K562 (cell line): ENCODE results near the gene METRNL. TPM values are rescaled to one million over a fixed set of nuclear protein-coding genes. Genes with fewer than 3 reads are reported as not detected.
A peak's percentile ranks its signal among the peaks of the same experiment; 100 is the strongest.

Source experiments
- ATAC-seq: fragments of 200-7000 bp; cut with Tn5 transposase; 3 replicates; pipeline ENCODE4 v1.9.1; 2020; ENCODE audit warnings: moderate library complexity
- BruUV-seq: library from RNA; stranded (reverse); fragments of 400-500 nt; replicated peaks from 2 replicates; lab custom pipeline; 2021; lab: Mats Ljungman, UMichigan
- CTCF ChIA-PET: fragments of 300-600 bp; formaldehyde crosslinking; extraction: SDS; loops from one replicate; lab custom pipeline; 2021; ENCODE audit warnings: low intra/inter-chr PET ratio; lab: Yijun Ruan, JAX
- POLR2A ChIA-PET: fragments of 300-600, 350-650 bp; sonication (Branson Sonifier 250); formaldehyde crosslinking; extraction: SDS; loops from one replicate; lab custom pipeline; 2021; ENCODE audit warnings: antibody characterized with exemption, inconsistent platforms; lab: Yijun Ruan, JAX
- DNase-seq, 4 experiments: peaks; one replicate each; pipeline versions ENCODE4 v3.0.0 to v3.0.0-alpha.2; 2011 to 2018; ENCODE audit warnings: low spot score in 3 of 4, mixed read lengths in 3 of 4; ENCODE audit errors: extremely low read depth in 1 of 4
- FAIRE-seq: peaks from 2 replicates; lab custom pipeline; 2011; peaks lifted over from hg19 to GRCh38; lab: Jason Lieb, UNC
- H2AFZ ChIP-seq: 2 replicates; pipeline ENCODE4 v1.6.0; 2011; ENCODE audit warnings: low read depth, low read length, control low read depth, inconsistent platforms
- H3K27ac ChIP-seq: fragments of 200-600 bp; 3 replicates; pipeline ENCODE4 v1.8.0; 2011; ENCODE audit warnings: low read depth, mild to moderate bottlenecking, control low read depth, inconsistent platforms, low read length, moderate library complexity, mixed read lengths; ENCODE audit errors: extremely low read depth
- H3K27me3 ChIP-seq, 2 experiments: fragments of 300-600 bp in 1 of 2; 2 replicates in 1 of 2; 3 replicates in 1 of 2; pipeline versions ENCODE4 v1.6.0 to v1.8.0; 2011; ENCODE audit warnings: inconsistent platforms in 2 of 2, low read length in 2 of 2, mild to moderate bottlenecking in 1 of 2, mixed read lengths in 1 of 2, moderate library complexity in 1 of 2; ENCODE audit not compliant: control insufficient read depth in 2 of 2, insufficient read depth in 2 of 2
- H3K36me3 ChIP-seq: fragments of 300-600 bp; 3 replicates; pipeline ENCODE4 v1.8.0; 2011; ENCODE audit warnings: mild to moderate bottlenecking, low read length, inconsistent platforms; ENCODE audit not compliant: control insufficient read depth, insufficient read depth
- H3K4me1 ChIP-seq, 2 experiments: fragments of 200-600 bp in 1 of 2; replicated peaks in 1 of 2; 2 replicates in 1 of 2; 3 replicates in 1 of 2; pipeline versions ENCODE4 v1.5.1 to v1.8.0; 2011; ENCODE audit warnings: inconsistent platforms in 2 of 2, low read length in 2 of 2, mild to moderate bottlenecking in 1 of 2, mixed read lengths in 1 of 2, moderate library complexity in 1 of 2; ENCODE audit not compliant: control insufficient read depth in 2 of 2, insufficient read depth in 2 of 2
- H3K4me2 ChIP-seq: 2 replicates; pipeline ENCODE4 v1.6.1; 2011; ENCODE audit warnings: low read length, control low read depth, inconsistent platforms, mixed read lengths; ENCODE audit not compliant: insufficient read depth
- H3K4me3 ChIP-seq: fragments of 200-600 bp; sonication (generic), shearing (Covaris generic); 2 replicates; pipeline ENCODE4 v1.5.1; 2016; ENCODE audit warnings: control low read depth, inconsistent platforms
- H3K79me2 ChIP-seq: fragments of 200-600 bp; 3 replicates; pipeline ENCODE4 v1.8.0; 2011; ENCODE audit warnings: low read length, inconsistent platforms; ENCODE audit not compliant: control insufficient read depth, insufficient read depth
- H3K9ac ChIP-seq, 2 experiments: 2 replicates each; pipeline versions ENCODE4 v1.6.0 to v1.6.1; 2011; ENCODE audit warnings: low read depth in 2 of 2, low read length in 2 of 2, control low read depth in 1 of 2, inconsistent platforms in 1 of 2, mild to moderate bottlenecking in 1 of 2, mixed read lengths in 1 of 2; ENCODE audit not compliant: insufficient read depth in 1 of 2
- H3K9me1 ChIP-seq: one replicate; pipeline ENCODE4 v1.6.0; 2011; ENCODE audit warnings: inconsistent platforms, mild to moderate bottlenecking, low read length, moderate library complexity; ENCODE audit not compliant: control insufficient read depth, insufficient read depth
- H3K9me3 ChIP-seq: replicated peaks from 2 replicates; pipeline ENCODE4 v1.5.1; 2011; ENCODE audit warnings: low read depth, low read length, inconsistent platforms; ENCODE audit not compliant: control insufficient read depth, insufficient read depth
- H4K20me1 ChIP-seq: replicated peaks from 2 replicates; pipeline ENCODE4 v1.6.1; 2011; ENCODE audit warnings: low read length, inconsistent platforms, mixed read lengths; ENCODE audit not compliant: control insufficient read depth, insufficient read depth
- CBX1 ChIP-seq: sonication (generic); IDR thresholded peaks from 2 replicates; pipeline ENCODE4 v1.6.1; 2016; ENCODE audit warnings: antibody characterized with exemption, low read depth, mild to moderate bottlenecking
- CBX5 ChIP-seq: IDR thresholded peaks from 2 replicates; pipeline ENCODE4 v1.6.1; 2014; ENCODE audit warnings: low read depth, borderline replicate concordance
- CHD2 ChIP-seq: IDR thresholded peaks from 2 replicates; pipeline ENCODE4 v1.6.1; 2011; ENCODE audit warnings: low read depth, low read length
- CXXC5 ChIP-seq: fragments of 250-450 bp; sonication (Bioruptor Pico); IDR thresholded peaks from 2 replicates; pipeline ENCODE4 v1.8.0; 2022; ENCODE audit warnings: inconsistent platforms, mild to moderate bottlenecking, moderate library complexity
- DIDO1 ChIP-seq: fragments of 450-650 bp; IDR thresholded peaks from 2 replicates; pipeline ENCODE4 v1.6.1; 2016; ENCODE audit warnings: low read depth, missing biosample characterization, missing genetic modification characterization
- DNMT1 ChIP-seq: fragments of 450-650 bp; IDR thresholded peaks from 2 replicates; pipeline ENCODE4 v1.6.1; 2016; ENCODE audit warnings: antibody characterized with exemption, mild to moderate bottlenecking
- EP400 ChIP-seq: fragments of 450-650 bp; IDR thresholded peaks from 2 replicates; pipeline ENCODE4 v1.6.1; 2017; ENCODE audit warnings: antibody characterized with exemption, mild to moderate bottlenecking, moderate library complexity
- ILK ChIP-seq: fragments of 450-650 bp; IDR thresholded peaks from 2 replicates; pipeline ENCODE4 v1.6.1; 2016; ENCODE audit warnings: missing genetic modification characterization, low read depth, mild to moderate bottlenecking, missing compliant biosample characterization, moderate library complexity, borderline replicate concordance
- PHF20 ChIP-seq: fragments of 450-650 bp; IDR thresholded peaks from 2 replicates; pipeline ENCODE4 v1.6.1; 2018; ENCODE audit not compliant: partially characterized antibody
- PPARD ChIP-seq: fragments of 250-450 bp; sonication (Bioruptor Pico); IDR thresholded peaks from 2 replicates; pipeline ENCODE4 v1.8.0; 2022; ENCODE audit warnings: inconsistent platforms, mild to moderate bottlenecking, moderate library complexity
- RREB1 ChIP-seq: fragments of 250-450 bp; sonication (Bioruptor Pico); IDR thresholded peaks from 2 replicates; pipeline ENCODE4 v1.4.0; 2020
- SMARCB1 ChIP-seq: IDR thresholded peaks from 2 replicates; pipeline ENCODE4 v1.6.1; 2011; ENCODE audit warnings: improper control_type of control experiment, low read depth; ENCODE audit not compliant: insufficient read length
- TAF9B ChIP-seq: fragments of 450-650 bp; IDR thresholded peaks from 2 replicates; pipeline ENCODE4 v1.6.1; 2018; ENCODE audit warnings: mild to moderate bottlenecking; ENCODE audit not compliant: partially characterized antibody
- ZNF124 ChIP-seq: sonication (generic); formaldehyde crosslinking; IDR thresholded peaks from 2 replicates; pipeline ENCODE4 v1.8.1; 2022; ENCODE audit warnings: missing genetic modification reagents
- ZNF324 ChIP-seq: fragments of 250-450 bp; sonication (Bioruptor Pico); IDR thresholded peaks from 2 replicates; pipeline ENCODE4 v1.4.0; 2020; ENCODE audit warnings: mild to moderate bottlenecking
- ZNF507 ChIP-seq: conservative IDR thresholded peaks from 2 replicates; pipeline ENCODE4 v1.6.1; 2017; ENCODE audit warnings: missing genetic modification characterization, missing compliant biosample characterization
- ZNF639 ChIP-seq, 2 experiments: fragments of 200-800 bp in 1 of 2; sonication (Bioruptor generic) in 1 of 2; sonication (generic) in 1 of 2; formaldehyde crosslinking in 1 of 2; IDR thresholded peaks in 1 of 2; conservative IDR thresholded peaks in 1 of 2; 2 replicates each; pipeline versions ENCODE4 v1.5.0 to v1.6.1; 2016 to 2020; ENCODE audit warnings: missing compliant biosample characterization in 1 of 2, missing genetic modification characterization in 1 of 2, missing genetic modification reagents in 1 of 2
- WGBS: fragments of 100-300 bp; shearing (Covaris generic); methylation state at CpG from one replicate; pipeline ENCODE4 v1.1.6; 2016; ENCODE audit warnings: low coverage, mixed read lengths; ENCODE audit not compliant: insufficient coverage; ENCODE audit errors: missing lambda C conversion rate; 5-methylcytosine and 5-hydroxymethylcytosine counted together
- in situ Hi-C: fragments of 300-500 bp; cut with MboI; formaldehyde crosslinking; loops from 4 replicates; pipeline ENCODE4 v1.15.0; 2018; ENCODE audit warnings: inconsistent platforms, mixed read lengths
- intact Hi-C: fragments of 100-400 bp; cut with micrococcal nuclease; formaldehyde crosslinking; loops from 2 replicates; pipeline ENCODE4 v1.14.2; 2022
- polyA plus RNA-seq, 8 experiments: library from polyadenylated mRNA; depleted of rRNA in 4 of 8; stranded (reverse) in 5 of 8; unstranded in 3 of 8; fragments of >200 nt; fragmentation: Nextera tagmentation in 2 of 8; fragmentation: Illumina TruSeq in 1 of 8; extraction: Ambion mirVana in 2 of 8; extraction: Trizol in 1 of 8; gene quantifications; 2 replicates each; pipeline versions ENCODE4 v1.2.1 to v1.2.3, GENCODE V29; 2011 to 2014; ENCODE audit warnings: inconsistent platforms in 1 of 8, missing spikeins in 1 of 8
- total RNA-seq, 7 experiments: library from RNA; depleted of rRNA in 6 of 7; stranded (reverse); fragments of >200 nt in 6 of 7; fragmentation: Illumina TruSeq in 2 of 7; extraction: Trizol in 2 of 7; gene quantifications; 2 replicates each; pipeline versions ENCODE4 v1.2.1 to v1.2.3, GENCODE V29; 2011 to 2021; ENCODE audit warnings: low replicate concordance in 1 of 7

METRNL gene
- total and polyA plus RNA-seq, 9 of the 15 experiments (the other 6 are each of a cell fraction or from before 2014, with no cell fraction given), result 0.17 to 31.8 (median 2.9) TPM

DNA sequence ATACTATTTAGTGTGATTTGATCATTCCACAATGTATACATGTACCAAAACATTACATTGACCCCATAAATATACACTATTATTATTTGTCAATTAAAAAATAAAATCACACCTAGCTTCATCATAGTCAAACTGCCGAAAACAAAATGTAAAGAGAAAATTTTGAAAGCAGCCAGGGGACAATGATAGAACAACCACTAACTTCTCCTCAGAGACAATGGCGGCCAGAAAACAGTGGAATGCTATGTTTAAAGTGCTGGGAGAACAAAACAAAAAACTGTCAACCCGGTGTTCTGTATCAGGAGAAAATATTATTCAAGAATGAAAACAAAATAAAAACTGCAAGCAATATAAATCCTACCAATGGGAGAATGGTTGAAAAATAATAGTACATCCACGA lies 63.2 kb downstream of the METRNL start (continued):
- no peak for TF ChIP-seq ILK
- TF ChIP-seq CBX1, result 0 out of 2 replicates have a peak, but pooled peaks have one; percentile 67
- TF ChIP-seq PPARD (CRISPR knock-in tag), result no peak
- TF ChIP-seq ZNF124, result no peak
- TF ChIP-seq CBX5, result peak; percentile 90
- TF ChIP-seq DIDO1 (tag), result no peak
- TF ChIP-seq PHF20, result no peak
- no peak for TF ChIP-seq ZNF324

DNA sequence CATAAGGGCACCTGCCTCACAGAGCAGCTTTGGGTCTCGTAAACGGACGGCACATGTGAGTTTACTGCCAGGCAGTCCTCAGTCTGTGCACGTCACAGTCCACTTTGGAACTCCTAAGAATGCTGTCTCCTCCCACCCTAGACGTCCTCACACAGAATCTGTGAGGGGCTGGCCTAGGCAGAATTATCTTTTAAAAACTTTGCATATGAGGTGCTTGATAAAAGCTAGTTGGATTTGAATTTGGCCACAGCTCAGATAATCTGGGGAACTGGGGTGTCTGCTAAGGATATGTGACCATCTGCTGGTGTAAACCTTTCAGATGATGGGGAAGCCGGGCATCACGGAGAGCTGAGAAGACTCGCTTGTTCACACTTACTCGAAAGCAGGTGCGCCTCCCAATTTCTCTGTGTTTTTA lies 64.4 kb downstream of the METRNL start:
- Histone ChIP-seq H3K36me3 (no peaks in the 10 kb centered on the region), H3K27ac (no peak overlapping the region), H3K27me3 (peaks cover 6 to 23% of the 10 kb centered on the region in 2 experiments), H3K79me2 (no peaks in the 10 kb centered on the region), H3K9me1 (no peaks in the 10 kb centered on the region), H3K9me3 (peaks cover 11% of the 10 kb centered on the region), H3K4me2 (no peak overlapping the region), H4K20me1 (no peaks in the 10 kb centered on the region), H2AFZ (no peak overlapping the region), H3K4me1 (peaks cover 0 to 3% of the 10 kb centered on the region in 2 experiments; a peak in 2 of 5 replicates), H3K9ac (no peak overlapping the region), H3K4me3 (no peak overlapping the region)
- ATAC-seq (no peak), FAIRE-seq (no peak), DNase-seq (no peak)
- in situ Hi-C loops, result no loop called here
- ChIA-PET POLR2A (interaction anchor here (0.6 to 0.9 kb wide), 3 partner anchors 12 to 495 kb away, joined by 3 read pairs; no protein-coding TSS in a partner anchor), CTCF (no interaction called here)
- intact Hi-C loops, result no loop called here
- BruUV-seq, result no TSS peak
- 14% methylated on average over 10 of the region's 10 CpGs for WGBS
- TF ChIP-seq ZNF507 (tag), result no peak
- no peak for TF ChIP-seq ZNF639 (CRISPR knock-in tag; conservative IDR thresholded peaks at IDR 0.05 in 1 of 2, IDR thresholded peaks at IDR 0.05 in 1 of 2)
- no peak for TF ChIP-seq EP400
- no peak for TF ChIP-seq SMARCB1
- no peak for TF ChIP-seq TAF9B
- TF ChIP-seq CXXC5 (CRISPR knock-in tag), result no peak
- TF ChIP-seq CHD2, result no peak
- TF ChIP-seq RREB1 (CRISPR knock-in tag), result no peak
- TF ChIP-seq DNMT1, result no peak
